Neural cell (in vitro differentiated cells): Measurements from ENCODE around the gene ALDH16A1.

Experiments
- EP300 ChIP-seq: fragments of 450-650 bp; conservative IDR thresholded peaks from 2 replicates; pipeline ENCODE4 v1.6.1; 2014; ENCODE audit warnings: antibody characterized with exemption, mild to moderate bottlenecking, moderate library complexity; ENCODE audit not compliant: poor library complexity, severe bottlenecking
- POLR2AphosphoS5 ChIP-seq: IDR thresholded peaks from 2 replicates; pipeline ENCODE4 v1.6.1; 2012
- RAD21 ChIP-seq: fragments of 450-650 bp; conservative IDR thresholded peaks from 2 replicates; pipeline ENCODE4 v1.6.1; 2014; ENCODE audit warnings: antibody characterized with exemption, mild to moderate bottlenecking, moderate library complexity
- TF ChIP-seq, protein P1 (sequence below): fragments of 450-650 bp; IDR thresholded peaks from 2 replicates; pipeline ENCODE4 v1.5.1; 2014; ENCODE audit warnings: antibody characterized with exemption, mild to moderate bottlenecking, moderate library complexity; ENCODE audit not compliant: poor library complexity, severe bottlenecking

DNA sequence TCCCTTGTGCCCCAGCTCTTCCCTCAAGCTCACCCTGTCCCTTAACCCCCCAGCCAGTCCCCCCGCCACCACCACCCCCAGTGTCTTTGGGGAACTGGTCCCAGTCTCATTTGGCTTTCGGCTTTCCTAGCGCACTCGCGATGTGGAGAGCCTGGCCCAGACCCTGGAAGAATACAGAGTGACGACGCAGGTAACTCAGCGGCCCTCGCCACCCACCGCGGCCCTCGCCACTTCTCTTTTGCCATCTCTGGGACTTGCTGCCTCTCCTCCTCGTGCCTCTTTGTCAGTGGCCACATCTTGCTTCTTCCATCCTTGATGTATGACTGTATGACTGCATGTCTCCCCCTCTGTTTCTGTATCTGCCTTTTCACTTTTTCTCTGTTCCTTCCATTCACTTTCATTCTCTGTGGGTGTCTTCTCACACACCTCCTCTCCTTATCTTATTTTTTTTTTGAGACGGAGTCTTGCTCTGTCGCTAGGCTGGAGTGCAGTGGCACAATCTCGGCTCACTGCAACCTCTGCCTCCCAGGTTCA, 45.5 kb upstream of the ALDH16A1 start:
- no peak for TF ChIP-seq RAD21
- TF ChIP-seq, protein P1, sequence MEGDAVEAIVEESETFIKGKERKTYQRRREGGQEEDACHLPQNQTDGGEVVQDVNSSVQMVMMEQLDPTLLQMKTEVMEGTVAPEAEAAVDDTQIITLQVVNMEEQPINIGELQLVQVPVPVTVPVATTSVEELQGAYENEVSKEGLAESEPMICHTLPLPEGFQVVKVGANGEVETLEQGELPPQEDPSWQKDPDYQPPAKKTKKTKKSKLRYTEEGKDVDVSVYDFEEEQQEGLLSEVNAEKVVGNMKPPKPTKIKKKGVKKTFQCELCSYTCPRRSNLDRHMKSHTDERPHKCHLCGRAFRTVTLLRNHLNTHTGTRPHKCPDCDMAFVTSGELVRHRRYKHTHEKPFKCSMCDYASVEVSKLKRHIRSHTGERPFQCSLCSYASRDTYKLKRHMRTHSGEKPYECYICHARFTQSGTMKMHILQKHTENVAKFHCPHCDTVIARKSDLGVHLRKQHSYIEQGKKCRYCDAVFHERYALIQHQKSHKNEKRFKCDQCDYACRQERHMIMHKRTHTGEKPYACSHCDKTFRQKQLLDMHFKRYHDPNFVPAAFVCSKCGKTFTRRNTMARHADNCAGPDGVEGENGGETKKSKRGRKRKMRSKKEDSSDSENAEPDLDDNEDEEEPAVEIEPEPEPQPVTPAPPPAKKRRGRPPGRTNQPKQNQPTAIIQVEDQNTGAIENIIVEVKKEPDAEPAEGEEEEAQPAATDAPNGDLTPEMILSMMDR = no peak
- TF ChIP-seq EP300 = no peak
- no peak for TF ChIP-seq POLR2AphosphoS5
